Measurements from ENCODE around the gene SGIP1.

DNA sequence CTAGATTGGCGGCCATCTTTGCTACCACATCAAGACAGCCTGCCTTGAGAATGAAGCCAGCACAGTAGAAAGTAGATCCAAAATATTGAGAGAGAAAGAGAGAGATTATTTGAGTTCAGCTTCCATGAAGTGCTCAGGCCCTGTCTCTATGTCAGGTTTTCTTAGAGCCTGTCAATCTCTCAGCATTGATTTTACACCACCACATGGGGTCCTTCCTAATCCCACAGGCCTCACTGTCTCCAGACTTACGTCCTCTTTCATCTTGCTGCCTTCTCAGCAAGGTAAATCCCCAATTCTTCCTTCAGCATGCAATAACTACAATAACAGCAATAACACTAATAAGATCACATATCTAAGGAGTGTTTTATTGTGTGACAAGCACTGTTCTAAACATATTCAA is 239.3 kb downstream of the SGIP1 start:
- TF ChIP-seq GATA3 (IDR thresholded peaks at IDR 0.05; ENCODE audit: low read depth, low read length), result no peak
- TF ChIP-seq GATA2 (IDR thresholded peaks at IDR 0.05; ENCODE audit: low read depth, low read length), result no peak

All from SH-SY5Y (cell line).